Prostate gland (tissue), 2 donors: Measurements from ENCODE around the gene FAM107B.

Experiments used
- POLR2A ChIP-seq: fragments of 450-650 bp; IDR thresholded peaks from one replicate; pipeline ENCODE4 v1.6.1; 2016; ENCODE audit warnings: antibody characterized with exemption, mild to moderate bottlenecking
- POLR2AphosphoS5 ChIP-seq: sonication (generic); formaldehyde crosslinking; IDR thresholded peaks from one replicate; pipeline ENCODE4 v1.6.1; 2017; ENCODE audit warnings: antibody characterized with exemption
- TF ChIP-seq, protein P1 (sequence below), 4 experiments: fragments of 200-600 bp in 2 of 4; fragments of 450-650 bp in 2 of 4; sonication (generic) in 2 of 4; IDR thresholded peaks; 1 replicate in 3 of 4; 2 replicates in 1 of 4; pipeline ENCODE4 v1.5.1; 2016 to 2019; ENCODE audit warnings: antibody characterized with exemption in 4 of 4, mild to moderate bottlenecking in 2 of 4, moderate library complexity in 2 of 4

DNA sequence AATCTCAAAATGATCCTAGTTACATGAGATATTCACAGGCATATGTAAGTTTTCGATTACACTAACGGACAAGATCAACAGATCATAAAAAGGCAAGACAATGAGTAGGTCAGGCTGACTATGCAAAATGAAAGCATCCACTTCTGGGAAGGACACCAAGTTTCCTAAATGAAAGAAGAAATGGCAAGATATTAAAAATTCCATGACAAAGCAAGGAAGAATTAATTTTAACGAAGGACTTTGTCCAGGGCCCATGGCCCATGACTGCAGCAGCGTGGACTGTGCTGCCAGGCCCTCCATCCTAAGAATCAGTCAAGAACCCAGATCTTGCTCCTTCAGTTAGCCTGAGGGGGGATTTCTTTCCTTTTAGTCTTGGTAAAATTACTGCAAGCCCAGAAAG is 261.6 kb downstream of the FAM107B start:
- TF ChIP-seq, protein P1, sequence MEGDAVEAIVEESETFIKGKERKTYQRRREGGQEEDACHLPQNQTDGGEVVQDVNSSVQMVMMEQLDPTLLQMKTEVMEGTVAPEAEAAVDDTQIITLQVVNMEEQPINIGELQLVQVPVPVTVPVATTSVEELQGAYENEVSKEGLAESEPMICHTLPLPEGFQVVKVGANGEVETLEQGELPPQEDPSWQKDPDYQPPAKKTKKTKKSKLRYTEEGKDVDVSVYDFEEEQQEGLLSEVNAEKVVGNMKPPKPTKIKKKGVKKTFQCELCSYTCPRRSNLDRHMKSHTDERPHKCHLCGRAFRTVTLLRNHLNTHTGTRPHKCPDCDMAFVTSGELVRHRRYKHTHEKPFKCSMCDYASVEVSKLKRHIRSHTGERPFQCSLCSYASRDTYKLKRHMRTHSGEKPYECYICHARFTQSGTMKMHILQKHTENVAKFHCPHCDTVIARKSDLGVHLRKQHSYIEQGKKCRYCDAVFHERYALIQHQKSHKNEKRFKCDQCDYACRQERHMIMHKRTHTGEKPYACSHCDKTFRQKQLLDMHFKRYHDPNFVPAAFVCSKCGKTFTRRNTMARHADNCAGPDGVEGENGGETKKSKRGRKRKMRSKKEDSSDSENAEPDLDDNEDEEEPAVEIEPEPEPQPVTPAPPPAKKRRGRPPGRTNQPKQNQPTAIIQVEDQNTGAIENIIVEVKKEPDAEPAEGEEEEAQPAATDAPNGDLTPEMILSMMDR (IDR thresholded peaks at IDR 0.05) = no peak
- no peak for TF ChIP-seq POLR2A
- peak; percentile 6 for TF ChIP-seq POLR2AphosphoS5
